Measurements from ENCODE around the gene C16orf54. TPM values are rescaled to one million over a fixed set of nuclear protein-coding genes. Genes with fewer than 3 reads are reported as not detected.
A peak's percentile ranks its signal among the peaks of the same experiment; 100 is the strongest.
"Not testable (repeated sequence)": the region's sequence is repeated elsewhere in the genome, so short reads cannot be mapped to it uniquely, and the experiment has no call there.

C16orf54 gene
- total RNA-seq, 2 donors from 2014 or later, result 0.33 to 0.52 TPM

DNA sequence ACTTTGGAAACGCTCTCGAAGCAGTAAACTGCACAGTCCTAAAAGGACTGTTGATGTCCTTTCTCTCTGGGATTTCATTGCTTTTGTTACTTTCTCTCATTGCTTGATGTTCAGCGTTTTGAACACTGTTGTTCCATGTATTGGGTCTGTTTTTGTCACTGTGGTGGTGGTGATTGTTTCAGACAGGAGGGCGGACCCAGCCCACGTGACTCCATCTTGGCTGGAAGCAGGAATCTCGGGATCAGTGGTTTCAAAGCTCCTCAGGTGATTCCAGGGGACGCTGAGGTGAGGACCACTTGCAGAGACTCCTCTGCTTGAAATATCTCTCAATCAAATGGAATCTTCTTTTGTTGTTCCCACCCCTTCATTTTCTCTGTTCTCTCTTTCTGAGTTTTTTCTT is 18.3 kb downstream of the C16orf54 start:
- Histone ChIP-seq H3K36me3 (replicated peaks in 1 of 2; ENCODE audit: insufficient read depth in 1 of 2, low read depth in 2 of 2) (no peaks in the 10 kb centered on the region), H3K4me1 (peaks cover 31% of the 10 kb centered on the region), H3K27ac (peak overlapping the region in 1 of 4 donors; percentile 20), H3K4me3 (no peak overlapping the region), H3K9me3 (no peaks in the 10 kb centered on the region), H3K27me3 (no peaks in the 10 kb centered on the region)
- DNase-seq (no peak), ATAC-seq (no peak)
- WGBS, 2 donors, result 85 to 86% methylated on average over 7 of the region's 7 CpGs
- TF ChIP-seq, protein P1, sequence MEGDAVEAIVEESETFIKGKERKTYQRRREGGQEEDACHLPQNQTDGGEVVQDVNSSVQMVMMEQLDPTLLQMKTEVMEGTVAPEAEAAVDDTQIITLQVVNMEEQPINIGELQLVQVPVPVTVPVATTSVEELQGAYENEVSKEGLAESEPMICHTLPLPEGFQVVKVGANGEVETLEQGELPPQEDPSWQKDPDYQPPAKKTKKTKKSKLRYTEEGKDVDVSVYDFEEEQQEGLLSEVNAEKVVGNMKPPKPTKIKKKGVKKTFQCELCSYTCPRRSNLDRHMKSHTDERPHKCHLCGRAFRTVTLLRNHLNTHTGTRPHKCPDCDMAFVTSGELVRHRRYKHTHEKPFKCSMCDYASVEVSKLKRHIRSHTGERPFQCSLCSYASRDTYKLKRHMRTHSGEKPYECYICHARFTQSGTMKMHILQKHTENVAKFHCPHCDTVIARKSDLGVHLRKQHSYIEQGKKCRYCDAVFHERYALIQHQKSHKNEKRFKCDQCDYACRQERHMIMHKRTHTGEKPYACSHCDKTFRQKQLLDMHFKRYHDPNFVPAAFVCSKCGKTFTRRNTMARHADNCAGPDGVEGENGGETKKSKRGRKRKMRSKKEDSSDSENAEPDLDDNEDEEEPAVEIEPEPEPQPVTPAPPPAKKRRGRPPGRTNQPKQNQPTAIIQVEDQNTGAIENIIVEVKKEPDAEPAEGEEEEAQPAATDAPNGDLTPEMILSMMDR (IDR thresholded peaks at IDR 0.05), result no peak
- TF ChIP-seq POLR2A (IDR thresholded peaks at IDR 0.05), result no peak
- intact Hi-C loops (cut with DNase I), result no loop called here

DNA sequence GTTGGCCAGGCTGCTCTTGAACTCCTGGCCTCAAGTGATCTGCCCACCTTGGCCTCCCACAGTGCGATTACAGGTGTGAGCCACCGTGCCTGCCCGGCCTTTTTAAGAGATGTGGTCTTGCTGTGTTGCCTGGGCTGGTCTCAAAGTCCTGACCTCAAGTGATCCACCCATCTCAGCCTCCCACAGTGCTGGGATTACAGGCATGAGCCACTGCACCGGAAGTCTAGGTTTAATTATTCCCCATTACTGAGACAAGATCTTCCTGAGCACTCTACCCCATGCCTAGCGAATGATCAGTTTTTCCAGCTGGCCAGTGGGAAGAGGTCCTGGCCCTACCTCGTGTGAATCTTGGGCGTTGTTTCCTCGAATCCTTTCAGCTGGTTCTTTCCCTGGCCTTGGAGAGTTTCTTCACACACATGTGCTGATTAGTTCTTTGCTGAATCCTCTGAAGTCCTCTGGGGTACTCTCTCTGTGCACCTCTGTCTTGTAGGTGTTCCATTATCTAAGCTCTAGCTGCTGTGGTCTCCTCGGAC is 18.9 kb downstream of the C16orf54 start:
- peaks cover 31% of the 10 kb centered on the region for H3K4me1 ChIP-seq
- 42 to 51% methylated on average over 7 to 9 of the region's 9 CpGs for WGBS, 2 donors
- peak in 1 of 4 donors; percentile 33 for DNase-seq
- no peaks in the 10 kb centered on the region for H3K27me3 ChIP-seq
- peak; percentile 59 for ATAC-seq
- no peaks in the 10 kb centered on the region for H3K36me3 ChIP-seq (replicated peaks in 1 of 2; ENCODE audit: insufficient read depth in 1 of 2, low read depth in 2 of 2)
- no peaks in the 10 kb centered on the region for H3K9me3 ChIP-seq
- no peak for TF ChIP-seq POLR2A (IDR thresholded peaks at IDR 0.05)
- TF ChIP-seq, protein P1 (IDR thresholded peaks at IDR 0.05), result no peak
- no peak overlapping the region for H3K4me3 ChIP-seq
- intact Hi-C loops (cut with DNase I), result no loop called here
- peak overlapping the region in 1 of 4 donors; percentile 20 for H3K27ac ChIP-seq

- H3K27me3 ChIP-seq; H3K4me3 ChIP-seq; H3K4me1 ChIP-seq; H3K36me3 ChIP-seq (replicated peaks in 1 of 2; ENCODE audit: insufficient read depth in 1 of 2, low read depth in 2 of 2); H3K27ac ChIP-seq; intact Hi-C loops (cut with DNase I); H3K9me3 ChIP-seq: not testable (repeated sequence)
- WGBS, 2 donors, result 43 to 50% methylated on average over 21 to 24 of the region's 24 CpGs
- DNase-seq (peak; percentile 76 to 84 (median 79)), ATAC-seq (peak; percentile 89)
- TF ChIP-seq, protein P1 (IDR thresholded peaks at IDR 0.05), result peak; percentile 6 to 70 (median 56)
Measured at GRCh38 chr16:29721167-29721879, 24.5 kb downstream of the C16orf54 start.

- no peaks in the 10 kb centered on the region for H3K36me3 ChIP-seq (replicated peaks in 1 of 2; ENCODE audit: insufficient read depth in 1 of 2, low read depth in 2 of 2)
- no peaks in the 10 kb centered on the region for H3K9me3 ChIP-seq
- H3K27me3 ChIP-seq, result no peaks in the 10 kb centered on the region
- peaks cover 3% of the 10 kb centered on the region for H3K4me1 ChIP-seq
- DNase-seq (no peak), ATAC-seq (no peak)
- 71 to 75% methylated on average over 4 to 5 of the region's 5 CpGs for WGBS, 2 donors
- no peak overlapping the region for H3K4me3 ChIP-seq
- H3K27ac ChIP-seq, result no peak overlapping the region
- intact Hi-C loops (cut with DNase I), result no loop called here
- TF ChIP-seq, protein P1 (IDR thresholded peaks at IDR 0.05), result no peak
- TF ChIP-seq POLR2A (IDR thresholded peaks at IDR 0.05), result no peak
Measured at GRCh38 chr16:29720703-29721102, 25.1 kb downstream of the C16orf54 start.

- no peak for ATAC-seq
Measured at GRCh38 chr16:29719063-29719462, 26.7 kb downstream of the C16orf54 start.

More at GRCh38 chr16:29719063-29719462, 26.7 kb downstream of the C16orf54 start:
- no peak overlapping the region for H3K27ac ChIP-seq
- WGBS, 2 donors, result 36% methylated on average over 4 of the region's 4 CpGs
- H3K9me3 ChIP-seq, result no peaks in the 10 kb centered on the region
- TF ChIP-seq POLR2A (IDR thresholded peaks at IDR 0.05), result no peak
- TF ChIP-seq, protein P1 (IDR thresholded peaks at IDR 0.05), result no peak
- DNase-seq, result no peak
- H3K4me1 ChIP-seq, result no peaks in the 10 kb centered on the region
- H3K27me3 ChIP-seq, result no peaks in the 10 kb centered on the region
- intact Hi-C loops (cut with DNase I), result no loop called here
- H3K36me3 ChIP-seq (replicated peaks in 1 of 2; ENCODE audit: insufficient read depth in 1 of 2, low read depth in 2 of 2), result no peaks in the 10 kb centered on the region
- H3K4me3 ChIP-seq, result no peak overlapping the region

All from body of pancreas (tissue), 4 donors.